GM12878 (cell line): ENCODE data around the gene SENP1. TPM values are rescaled to one million over a fixed set of nuclear protein-coding genes. Genes with fewer than 3 reads are reported as not detected.
A peak's percentile ranks its signal among the peaks of the same experiment; 100 is the strongest.

Source experiments
- ATAC-seq: fragments of 200-7000 bp; cut with Tn5 transposase; 3 replicates; pipeline ENCODE4 v1.9.1; 2020; ENCODE audit warnings: mild to moderate bottlenecking, moderate library complexity
- BruUV-seq: library from RNA; stranded (reverse); fragments of 400-500 nt; replicated peaks from 2 replicates; lab custom pipeline; 2021; lab: Mats Ljungman, UMichigan
- CTCF ChIA-PET: fragments of 300-600 bp; sonication (Branson Sonifier 250); formaldehyde crosslinking; extraction: SDS; loops from one replicate; lab custom pipeline; 2021; ENCODE audit warnings: inconsistent platforms; lab: Yijun Ruan, JAX
- POLR2A ChIA-PET: fragments of 350-600 bp; formaldehyde crosslinking; extraction: SDS; loops from one replicate; lab custom pipeline; 2021; ENCODE audit warnings: inconsistent platforms; lab: Charles Lee
- RAD21 ChIA-PET: fragments of 300-600 bp; sonication (Branson Sonifier 250); formaldehyde crosslinking; loops from one replicate; lab custom pipeline; 2023; ENCODE audit warnings: antibody characterized with exemption; ENCODE audit not compliant: unreplicated experiment; lab: Charles Lee
- SMC1A ChIA-PET: fragments of 300-600 bp; sonication (Branson Sonifier 250); formaldehyde crosslinking; loops from one replicate; lab custom pipeline; 2023; ENCODE audit not compliant: unreplicated experiment, uncharacterized antibody; lab: Charles Lee
- DNase-seq: peaks from one replicate; pipeline ENCODE4 v3.0.0-alpha.2; 2011; ENCODE audit warnings: low read depth, low spot score
- FAIRE-seq: peaks from 3 replicates; lab custom pipeline; 2011; peaks lifted over from hg19 to GRCh38; lab: Jason Lieb, UNC
- H2AFZ ChIP-seq: 2 replicates; pipeline ENCODE4 v1.6.0; 2011; ENCODE audit warnings: low read depth, low read length, control low read depth; ENCODE audit not compliant: control insufficient read depth
- H3K27ac ChIP-seq: 2 replicates; pipeline ENCODE4 v1.5.1; 2011; ENCODE audit warnings: control low read depth; ENCODE audit not compliant: control insufficient read depth, insufficient read depth
- H3K27me3 ChIP-seq, 2 experiments: replicated peaks in 1 of 2; 2 replicates each; pipeline versions ENCODE4 v1.6.0 to v1.6.1; 2011; ENCODE audit warnings: low read length in 1 of 2; ENCODE audit not compliant: control insufficient read depth in 2 of 2, insufficient read depth in 2 of 2
- H3K36me3 ChIP-seq, 2 experiments: 2 replicates each; pipeline ENCODE4 v1.5.1; 2011; ENCODE audit warnings: low read length in 1 of 2; ENCODE audit not compliant: control insufficient read depth in 2 of 2, insufficient read depth in 2 of 2
- H3K4me1 ChIP-seq: 2 replicates; pipeline ENCODE4 v1.6.1; 2011; ENCODE audit warnings: mild to moderate bottlenecking, low read length, moderate library complexity, mixed read lengths; ENCODE audit not compliant: control insufficient read depth, insufficient read depth
- H3K4me2 ChIP-seq: 2 replicates; pipeline ENCODE4 v1.6.0; 2011; ENCODE audit warnings: control low read depth; ENCODE audit not compliant: control insufficient read depth, insufficient read depth
- H3K4me3 ChIP-seq: fragments of 200-600 bp; sonication (generic); 2 replicates; pipeline ENCODE4 v1.5.1; 2016
- H3K79me2 ChIP-seq: 2 replicates; pipeline ENCODE4 v1.6.0; 2011; ENCODE audit warnings: low read length; ENCODE audit not compliant: control insufficient read depth, insufficient read depth
- H3K9ac ChIP-seq: 2 replicates; pipeline ENCODE4 v1.8.0; 2011; ENCODE audit warnings: low read length, control low read depth, mixed read lengths; ENCODE audit not compliant: control insufficient read depth, insufficient read depth
- H3K9me3 ChIP-seq: replicated peaks from 3 replicates; pipeline ENCODE4 v1.5.1; 2011; ENCODE audit warnings: mild to moderate bottlenecking, low read length; ENCODE audit not compliant: control insufficient read depth, insufficient read depth
- H4K20me1 ChIP-seq: 2 replicates; pipeline ENCODE4 v1.6.0; 2011; ENCODE audit not compliant: control insufficient read depth, insufficient read depth
- MTA3 ChIP-seq: IDR thresholded peaks from 2 replicates; pipeline ENCODE4 v1.6.1; 2012; ENCODE audit warnings: low read length, inconsistent platforms, borderline replicate concordance
- MYB ChIP-seq: fragments of 150-350 bp; IDR thresholded peaks from 2 replicates; pipeline ENCODE4 v1.6.1; 2014; ENCODE audit warnings: mild to moderate bottlenecking, low read depth, low read length, borderline replicate concordance
- POLR2AphosphoS5 ChIP-seq: IDR thresholded peaks from 2 replicates; pipeline ENCODE4 v1.6.1; 2011; ENCODE audit warnings: mild to moderate bottlenecking, low read length, inconsistent platforms
- POU2F2 ChIP-seq: IDR thresholded peaks from 3 replicates; pipeline ENCODE4 v1.6.1; 2011; ENCODE audit warnings: low read depth, mild to moderate bottlenecking, low read length, borderline replicate concordance
- PRDM15 ChIP-seq: fragments of 450-650 bp; formaldehyde crosslinking; IDR thresholded peaks from 2 replicates; pipeline ENCODE4 v1.4.0; 2020; ENCODE audit warnings: mild to moderate bottlenecking, moderate library complexity
- RELB ChIP-seq: fragments of 450-650 bp; IDR thresholded peaks from 2 replicates; pipeline ENCODE4 v1.6.1; 2017; ENCODE audit warnings: low read depth, mild to moderate bottlenecking, moderate library complexity
- RUNX3 ChIP-seq: IDR thresholded peaks from 2 replicates; pipeline ENCODE4 v1.6.1; 2012; ENCODE audit warnings: low read length, inconsistent platforms
- TAF1 ChIP-seq: IDR thresholded peaks from 2 replicates; pipeline ENCODE4 v1.6.1; 2011; ENCODE audit warnings: mild to moderate bottlenecking, low read depth, low read length, borderline replicate concordance
- ZBTB33 ChIP-seq: fragments of 450-650 bp; IDR thresholded peaks from 2 replicates; pipeline ENCODE4 v1.6.1; 2017; ENCODE audit warnings: mild to moderate bottlenecking
- ZBTB4 ChIP-seq: fragments of 450-650 bp; formaldehyde crosslinking; IDR thresholded peaks from 2 replicates; pipeline ENCODE4 v1.4.0; 2022; ENCODE audit warnings: mild to moderate bottlenecking, moderate library complexity
- WGBS: methylation state at CpG from one replicate; pipeline ENCODE4 v1.1.6; 2016; ENCODE audit warnings: low lambda C conversion rate; ENCODE audit not compliant: insufficient replicate concordance, insufficient coverage; ENCODE audit errors: missing lambda C conversion rate; 5-methylcytosine and 5-hydroxymethylcytosine counted together
- in situ Hi-C: fragments of 300-500 bp; cut with MboI; formaldehyde crosslinking; loops from 9 replicates; pipeline ENCODE4 v1.14.3; 2018; ENCODE audit warnings: mixed read lengths
- intact Hi-C: fragments of 100-400 bp; cut with micrococcal nuclease; formaldehyde crosslinking; loops from one replicate; pipeline ENCODE4 v1.14.2; 2022; ENCODE audit not compliant: unreplicated experiment
- polyA plus RNA-seq, 11 experiments: library from polyadenylated mRNA; depleted of rRNA in 4 of 11; unstranded in 6 of 11; stranded (reverse) in 5 of 11; fragments of >200 nt; fragmentation: Nextera tagmentation in 4 of 11; fragmentation: Illumina TruSeq in 1 of 11; extraction: Ambion mirVana in 4 of 11; extraction: Trizol in 1 of 11; gene quantifications; 1 replicate in 1 of 11; 2 replicates in 10 of 11; pipeline versions ENCODE4 v1.2.1 to v1.2.3, GENCODE V29; 2011 to 2016; ENCODE audit warnings: inconsistent platforms in 2 of 11, missing spikeins in 2 of 11, low read depth in 1 of 11
- total RNA-seq, 4 experiments: library from RNA; depleted of rRNA in 3 of 4; stranded (reverse); fragments of >200 nt in 3 of 4; fragmentation: Illumina TruSeq in 1 of 4; extraction: Trizol in 1 of 4; gene quantifications; 2 replicates each; pipeline versions ENCODE4 v1.2.1 to v1.2.3, GENCODE V29; 2013 to 2021

The SENP1 gene
- total and polyA plus RNA-seq, 10 of the 15 experiments (the other 5 are each of a cell fraction or from before 2014, with no cell fraction given): 8.1 to 52.4 (median 26.1) TPM

GRCh38 chr12:48105321-48105866 lies 485 bp downstream of the SENP1 start:
- no TSS peak for BruUV-seq
- TF ChIP-seq POLR2AphosphoS5 (peak; percentile 88), RUNX3 (peak; percentile 65), PRDM15 (CRISPR knock-in tag) (0 out of 2 replicates have a peak, but pooled peaks have one; percentile 6), ZBTB4 (CRISPR knock-in tag) (no peak), RELB (peak; percentile 34; the same call in 1 of the 2 replicates), ZBTB33 (no peak), TAF1 (0 out of 2 replicates have a peak, but pooled peaks have one; percentile 61), MTA3 (0 out of 2 replicates have a peak, but pooled peaks have one; percentile 8), MYB (no peak), POU2F2 (peak; percentile 61; the same call in 1 of the 3 replicates)

More at GRCh38 chr12:48105321-48105866, 485 bp downstream of the SENP1 start:
- in situ Hi-C loops: no loop called here
- Histone ChIP-seq H3K4me3 (peak overlapping the region; percentile 97), H3K36me3 (no peaks in the 10 kb centered on the region), H3K4me2 (peak overlapping the region; percentile 93), H3K9me3 (no peaks in the 10 kb centered on the region), H3K27me3 (no peaks in the 10 kb centered on the region), H3K79me2 (peaks cover 60% of the 10 kb centered on the region), H3K9ac (peak overlapping the region; percentile 99), H2AFZ (peak overlapping the region; percentile 90), H3K27ac (peak overlapping the region; percentile 99), H4K20me1 (no peaks in the 10 kb centered on the region), H3K4me1 (peaks cover 23% of the 10 kb centered on the region)
- WGBS: under 1% methylated on average over 28 of the region's 30 CpGs
- ChIA-PET RAD21 (interaction anchor here (0.9 to 2.1 kb wide), 5 partner anchors 14 to 93 kb away, joined by 3 to 13 read pairs (median 5); partner anchors contain the start of genes ASB8 and PFKM), POLR2A (interaction anchor here (0.5 to 1.8 kb wide), 8 partner anchors 14 to 1322 kb away, joined by 3 to 10 read pairs (median 4); partner anchors contain the start of genes ASB8 and PFKM), SMC1A (interaction anchor here (0.7 to 4.5 kb wide), 8 partner anchors 11 to 953 kb away, joined by 3 to 27 read pairs (median 4); partner anchors contain the start of genes ASB8 and PFKM), CTCF (interaction anchor here (0.5 to 2.7 kb wide), 5 partner anchors 13 to 54 kb away, joined by 3 to 9 read pairs (median 3); partner anchors contain the start of gene ASB8)
- DNase-seq (peak; percentile 38), FAIRE-seq (no peak), ATAC-seq (peak; percentile 56)
- intact Hi-C loops: loop anchor here (1.0 kb wide), 1 partner anchor 52 kb away; the partner anchor contains the start of gene ASB8
